ENCODE measurements around the gene PPP2R3A. TPM values are rescaled to one million over a fixed set of nuclear protein-coding genes. Genes with fewer than 3 reads are reported as not detected.

Gene PPP2R3A
- total and polyA plus RNA-seq, 9 of the 15 experiments (the other 6 are each of a cell fraction or from before 2014, with no cell fraction given), result 0.10 to 0.50 (median 0.24) TPM

- TF ChIP-seq HMGXB4 (CRISPR knock-in tag; IDR thresholded peaks at IDR 0.05), result no peak
- TF ChIP-seq ZFP91 (CRISPR knock-in tag; IDR thresholded peaks at IDR 0.05), result no peak
- TF ChIP-seq GATAD2A (IDR thresholded peaks at IDR 0.05), result no peak
- TF ChIP-seq TCF3 (CRISPR knock-in tag; IDR thresholded peaks at IDR 0.05), result no peak
- no peak for TF ChIP-seq ZNF785 (CRISPR knock-in tag; IDR thresholded peaks at IDR 0.05)
- TF ChIP-seq PCBP2 (IDR thresholded peaks at IDR 0.05; ENCODE audit: low read depth, low read length, poor library complexity, severe bottlenecking), result no peak
- no peak for TF ChIP-seq NCOR1 (IDR thresholded peaks at IDR 0.05)
- TF ChIP-seq POLR2H (tag; IDR thresholded peaks at IDR 0.05; ENCODE audit: low read depth), result no peak
- TF ChIP-seq NELFE (IDR thresholded peaks at IDR 0.05; ENCODE audit: insufficient read depth, insufficient read length), result no peak
- TF ChIP-seq CSDE1 (IDR thresholded peaks at IDR 0.05), result no peak
- no peak for TF ChIP-seq NCOA4 (IDR thresholded peaks at IDR 0.05; ENCODE audit: partially characterized antibody)
Measured at GRCh38 chr3:136152963-136153362, 187.4 kb downstream of the PPP2R3A start (continued).

All from K562 (cell line).